ENCODE measurements around the gene HOXA3.

GRCh38 chr7:27192546-27193334 is 40.4 kb upstream of the HOXA3 start:
- TF ChIP-seq, protein P1, sequence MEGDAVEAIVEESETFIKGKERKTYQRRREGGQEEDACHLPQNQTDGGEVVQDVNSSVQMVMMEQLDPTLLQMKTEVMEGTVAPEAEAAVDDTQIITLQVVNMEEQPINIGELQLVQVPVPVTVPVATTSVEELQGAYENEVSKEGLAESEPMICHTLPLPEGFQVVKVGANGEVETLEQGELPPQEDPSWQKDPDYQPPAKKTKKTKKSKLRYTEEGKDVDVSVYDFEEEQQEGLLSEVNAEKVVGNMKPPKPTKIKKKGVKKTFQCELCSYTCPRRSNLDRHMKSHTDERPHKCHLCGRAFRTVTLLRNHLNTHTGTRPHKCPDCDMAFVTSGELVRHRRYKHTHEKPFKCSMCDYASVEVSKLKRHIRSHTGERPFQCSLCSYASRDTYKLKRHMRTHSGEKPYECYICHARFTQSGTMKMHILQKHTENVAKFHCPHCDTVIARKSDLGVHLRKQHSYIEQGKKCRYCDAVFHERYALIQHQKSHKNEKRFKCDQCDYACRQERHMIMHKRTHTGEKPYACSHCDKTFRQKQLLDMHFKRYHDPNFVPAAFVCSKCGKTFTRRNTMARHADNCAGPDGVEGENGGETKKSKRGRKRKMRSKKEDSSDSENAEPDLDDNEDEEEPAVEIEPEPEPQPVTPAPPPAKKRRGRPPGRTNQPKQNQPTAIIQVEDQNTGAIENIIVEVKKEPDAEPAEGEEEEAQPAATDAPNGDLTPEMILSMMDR (IDR thresholded peaks at IDR 0.05), result no peak
- no peak for TF ChIP-seq POLR2A (IDR thresholded peaks at IDR 0.05)
